Mesendoderm (in vitro differentiated cells): ENCODE results near the gene MFSD11.

Experiments used
- DNase-seq: peaks from one replicate; pipeline ENCODE4 v3.0.0; 2013
- H2AK5ac ChIP-seq: 2 replicates; pipeline ENCODE4 v1.6.1; 2013; ENCODE audit warnings: low read length, inconsistent platforms
- H2BK120ac ChIP-seq: 2 replicates; pipeline ENCODE4 v1.6.1; 2013; ENCODE audit warnings: low read depth, mild to moderate bottlenecking, low read length, moderate library complexity, mixed read lengths
- H2BK15ac ChIP-seq: replicated peaks from 2 replicates; pipeline ENCODE4 v1.6.1; 2013; ENCODE audit warnings: low read depth, mild to moderate bottlenecking, moderate library complexity
- H2BK5ac ChIP-seq: 2 replicates; pipeline ENCODE4 v1.6.1; 2013; ENCODE audit warnings: low read length, inconsistent platforms
- H3K18ac ChIP-seq: 2 replicates; pipeline ENCODE4 v1.6.1; 2013; ENCODE audit warnings: mild to moderate bottlenecking, low read length, mixed read lengths
- H3K23ac ChIP-seq: one replicate; pipeline ENCODE4 v1.6.1; 2013; ENCODE audit warnings: low read length
- H3K27ac ChIP-seq: 2 replicates; pipeline ENCODE4 v1.5.1; 2013; ENCODE audit warnings: low read depth, mild to moderate bottlenecking, inconsistent platforms, low read length, moderate library complexity
- H3K27me3 ChIP-seq: 2 replicates; pipeline ENCODE4 v1.6.1; 2013; ENCODE audit warnings: low read length, control low read depth, mild to moderate bottlenecking, inconsistent platforms; ENCODE audit not compliant: insufficient read depth, poor library complexity
- H3K36me3 ChIP-seq: 2 replicates; pipeline ENCODE4 v1.6.1; 2013; ENCODE audit warnings: low read length, inconsistent platforms; ENCODE audit not compliant: control insufficient read depth, insufficient read depth
- H3K4ac ChIP-seq: one replicate; pipeline ENCODE4 v1.6.1; 2013; ENCODE audit warnings: low read depth, mild to moderate bottlenecking, low read length, moderate library complexity
- H3K4me1 ChIP-seq: 2 replicates; pipeline ENCODE4 v1.6.1; 2013; ENCODE audit warnings: low read depth, low read length, inconsistent platforms; ENCODE audit not compliant: control insufficient read depth
- H3K4me2 ChIP-seq: 2 replicates; pipeline ENCODE4 v1.6.1; 2013; ENCODE audit warnings: low read length
- H3K4me3 ChIP-seq: 2 replicates; pipeline ENCODE4 v1.5.1; 2013; ENCODE audit warnings: mild to moderate bottlenecking, low read length
- H3K56ac ChIP-seq: one replicate; pipeline ENCODE4 v1.6.1; 2013; ENCODE audit warnings: low read length
- H3K79me1 ChIP-seq: 2 replicates; pipeline ENCODE4 v1.6.1; 2013; ENCODE audit warnings: low read length, inconsistent platforms
- H3K79me2 ChIP-seq: 2 replicates; pipeline ENCODE4 v1.6.1; 2013; ENCODE audit warnings: mild to moderate bottlenecking, low read length; ENCODE audit not compliant: control insufficient read depth, insufficient read depth
- H3K9ac ChIP-seq: 2 replicates; pipeline ENCODE4 v1.6.1; 2013; ENCODE audit warnings: low read length, inconsistent platforms
- H4K5ac ChIP-seq: one replicate; pipeline ENCODE4 v1.6.1; 2013; ENCODE audit warnings: low read length
- H4K8ac ChIP-seq: one replicate; pipeline ENCODE4 v1.6.1; 2013; ENCODE audit warnings: low read depth, mild to moderate bottlenecking, control low read depth, low read length, moderate library complexity
- WGBS: extraction: QIAGEN DNeasy Blood & Tissue Kit; methylation state at CpG from one replicate; pipeline ENCODE4 v1.1.7; 2013; ENCODE audit warnings: low lambda C conversion rate, missing lambda C conversion rate; ENCODE audit not compliant: insufficient coverage; ENCODE audit errors: extremely low coverage; 5-methylcytosine and 5-hydroxymethylcytosine counted together

Gene MFSD11

DNA sequence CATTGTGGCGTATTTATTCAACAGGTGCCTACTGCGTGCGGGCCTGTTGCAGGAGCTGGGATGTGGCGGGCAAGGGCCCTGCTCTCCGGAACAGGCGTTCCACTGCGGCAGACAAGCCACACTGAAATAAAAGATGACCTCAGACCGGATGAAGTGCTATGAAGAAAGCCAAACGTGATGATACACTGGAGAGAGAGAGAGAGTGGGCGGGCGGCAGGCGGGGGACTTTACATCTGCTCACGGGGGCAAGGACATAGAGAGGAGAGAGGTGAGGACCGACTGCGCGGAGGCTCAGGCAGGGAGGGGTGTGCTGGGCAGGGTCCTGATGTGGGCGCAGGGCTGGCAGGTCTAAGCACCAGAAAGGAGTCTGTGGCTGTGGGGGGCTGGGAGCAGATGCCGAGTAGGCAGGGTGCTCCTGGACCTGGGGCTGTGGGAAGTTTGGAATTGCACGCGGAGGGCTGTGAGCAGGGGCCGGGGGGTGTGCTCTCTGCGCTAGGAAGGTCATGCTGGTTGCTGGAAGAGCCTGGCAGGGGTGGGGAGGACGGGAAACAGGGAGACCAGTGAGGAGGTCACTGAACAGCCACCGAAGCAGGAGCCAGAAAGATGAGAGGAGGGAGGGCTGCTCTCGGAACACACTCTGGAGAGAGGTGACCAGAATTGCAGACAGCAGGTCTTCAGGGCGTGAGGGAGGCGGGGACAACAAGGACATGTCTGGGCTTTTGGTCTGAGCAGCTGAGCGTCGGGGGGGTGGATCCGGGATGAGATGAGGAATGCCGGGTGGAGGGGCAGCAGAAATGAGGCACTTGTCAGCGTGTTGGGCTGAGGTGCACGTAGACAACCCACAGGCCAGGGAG lies 37.1 kb upstream of the MFSD11 start:
- Histone ChIP-seq H3K56ac (no peak overlapping the region), H3K36me3 (no peaks in the 10 kb centered on the region), H2BK15ac (no peak overlapping the region), H2AK5ac (no peak overlapping the region), H3K4me3 (no peak overlapping the region), H3K23ac (no peak overlapping the region), H3K79me1 (no peaks in the 10 kb centered on the region), H3K18ac (no peak overlapping the region), H3K4me2 (no peak overlapping the region), H3K4ac (no peak overlapping the region), H2BK120ac (no peak overlapping the region), H3K4me1 (peaks cover 7% of the 10 kb centered on the region), H3K27ac (no peak overlapping the region), H4K5ac (no peak overlapping the region), H4K8ac (no peak overlapping the region), H3K9ac (no peak overlapping the region), H3K27me3 (no peaks in the 10 kb centered on the region), H3K79me2 (no peaks in the 10 kb centered on the region), H2BK5ac (no peak overlapping the region)
- no CpG with 5 or more reads among the region's 33 CpGs for WGBS
- DNase-seq, result peak; percentile 46

DNA sequence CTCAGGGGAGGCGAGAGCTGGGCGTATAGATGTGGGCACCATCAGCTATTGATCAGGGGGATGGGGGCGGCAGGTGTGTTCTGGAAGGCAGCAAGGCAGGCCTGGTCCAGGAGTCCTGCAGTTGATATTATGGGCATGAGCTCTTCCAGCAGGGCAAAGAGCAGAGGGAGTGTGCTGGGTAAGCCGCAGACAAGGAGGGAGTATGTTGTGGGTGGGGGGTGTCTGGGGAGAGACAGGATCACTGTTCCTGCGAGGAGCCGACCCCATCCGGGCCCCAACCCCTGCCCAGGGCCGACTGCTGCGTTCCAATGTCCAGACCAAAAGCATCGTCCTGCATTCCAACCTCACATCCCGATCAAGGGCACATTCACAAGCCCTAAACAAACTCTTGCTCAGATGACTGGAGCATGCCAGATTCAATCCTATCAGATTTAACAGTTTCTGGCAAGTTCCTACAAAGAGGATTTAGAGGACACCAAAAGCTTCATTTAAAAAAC lies 36.4 kb upstream of the MFSD11 start:
- no peak for DNase-seq
- H3K4me1 ChIP-seq, result peaks cover 7% of the 10 kb centered on the region
- no peak overlapping the region for H2BK5ac ChIP-seq
- H4K8ac ChIP-seq, result no peak overlapping the region
- no peak overlapping the region for H3K23ac ChIP-seq
- H3K79me1 ChIP-seq, result no peaks in the 10 kb centered on the region
- no CpG with 5 or more reads among the region's 11 CpGs for WGBS
- H3K36me3 ChIP-seq, result no peaks in the 10 kb centered on the region
- no peak overlapping the region for H2BK15ac ChIP-seq
- H3K27me3 ChIP-seq, result no peaks in the 10 kb centered on the region
- H2BK120ac ChIP-seq, result no peak overlapping the region
- no peaks in the 10 kb centered on the region for H3K79me2 ChIP-seq
- H3K56ac ChIP-seq, result no peak overlapping the region
- no peak overlapping the region for H3K18ac ChIP-seq
- no peak overlapping the region for H3K4me2 ChIP-seq
- H3K4me3 ChIP-seq, result no peak overlapping the region
- H3K9ac ChIP-seq, result no peak overlapping the region
- no peak overlapping the region for H4K5ac ChIP-seq
- H2AK5ac ChIP-seq, result no peak overlapping the region
- no peak overlapping the region for H3K4ac ChIP-seq
- H3K27ac ChIP-seq, result no peak overlapping the region

DNA sequence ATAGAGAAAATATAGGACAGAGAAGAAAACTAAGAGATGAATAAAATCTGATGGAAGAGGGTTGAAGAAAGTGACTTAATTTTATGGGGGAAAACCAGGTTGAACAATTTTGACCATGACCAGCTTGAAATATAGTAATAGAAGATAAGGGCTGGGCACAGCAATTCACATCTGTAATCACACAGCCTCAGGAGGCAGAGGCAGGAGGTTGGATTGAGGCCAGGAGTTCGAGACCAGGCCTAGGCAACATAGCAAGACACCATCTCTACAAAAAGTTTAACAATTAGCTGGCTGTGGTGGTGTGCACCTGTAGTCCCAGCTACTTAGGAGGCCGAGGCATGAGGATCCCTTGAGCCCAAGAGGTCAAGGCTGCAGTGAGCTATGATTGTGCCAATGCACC lies 35.8 kb upstream of the MFSD11 start:
- Histone ChIP-seq H3K4me2 (no peak overlapping the region), H2BK15ac (no peak overlapping the region), H3K79me1 (no peaks in the 10 kb centered on the region), H3K9ac (no peak overlapping the region), H4K8ac (no peak overlapping the region), H3K27ac (no peak overlapping the region), H3K79me2 (no peaks in the 10 kb centered on the region), H3K23ac (no peak overlapping the region), H3K4me1 (peaks cover 7% of the 10 kb centered on the region), H3K56ac (no peak overlapping the region), H3K18ac (no peak overlapping the region), H4K5ac (no peak overlapping the region), H2AK5ac (no peak overlapping the region), H2BK5ac (no peak overlapping the region), H3K4me3 (no peak overlapping the region), H2BK120ac (no peak overlapping the region), H3K4ac (no peak overlapping the region), H3K27me3 (no peaks in the 10 kb centered on the region), H3K36me3 (no peaks in the 10 kb centered on the region)
- WGBS, result no CpG with 5 or more reads among the region's 2 CpGs
- no peak for DNase-seq

DNA sequence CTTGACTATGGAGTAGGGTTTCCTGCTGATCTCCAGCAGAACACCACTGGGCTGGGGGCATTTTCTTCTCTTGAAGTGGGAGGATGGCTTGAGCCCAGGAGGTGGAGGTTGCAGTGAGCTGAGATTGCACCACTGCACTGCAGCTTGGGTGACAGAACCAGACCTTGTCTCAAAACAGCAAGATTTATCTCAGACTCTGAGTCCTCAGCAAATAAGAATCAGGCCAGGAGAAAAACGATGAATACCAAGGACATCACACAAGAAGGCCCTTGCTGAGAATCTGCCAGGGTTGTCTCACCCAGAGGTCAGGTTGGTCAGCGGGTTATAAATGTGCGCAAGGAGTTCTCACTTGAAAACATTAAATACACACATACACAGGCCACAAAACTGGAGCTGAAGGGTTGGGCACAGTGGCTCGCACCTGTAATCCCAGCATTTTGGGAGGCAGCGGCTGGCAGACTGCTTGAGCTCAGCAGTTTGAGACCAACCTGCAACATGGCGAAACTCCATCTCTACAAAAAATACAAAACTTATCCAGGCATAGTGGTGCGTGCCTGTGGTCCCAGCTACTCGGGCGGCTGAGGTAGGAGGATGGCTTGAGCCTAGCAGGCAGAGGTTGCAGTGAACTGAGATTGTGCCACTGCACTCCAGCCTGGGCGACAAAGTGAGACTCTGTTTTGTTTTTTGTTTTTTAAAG lies 34.8 kb upstream of the MFSD11 start:
- DNase-seq, result no peak
- Histone ChIP-seq H3K56ac (no peak overlapping the region), H2BK5ac (no peak overlapping the region), H4K8ac (no peak overlapping the region), H3K4ac (no peak overlapping the region), H3K18ac (no peak overlapping the region), H3K9ac (no peak overlapping the region), H3K27me3 (no peaks in the 10 kb centered on the region), H2AK5ac (no peak overlapping the region), H3K4me1 (peaks cover 2% of the 10 kb centered on the region), H3K27ac (no peak overlapping the region), H2BK15ac (no peak overlapping the region), H3K4me3 (no peak overlapping the region), H4K5ac (no peak overlapping the region), H3K36me3 (no peaks in the 10 kb centered on the region), H3K79me2 (no peaks in the 10 kb centered on the region), H3K23ac (no peak overlapping the region), H3K79me1 (no peaks in the 10 kb centered on the region), H3K4me2 (no peak overlapping the region), H2BK120ac (no peak overlapping the region)
- no CpG with 5 or more reads among the region's 10 CpGs for WGBS

DNA sequence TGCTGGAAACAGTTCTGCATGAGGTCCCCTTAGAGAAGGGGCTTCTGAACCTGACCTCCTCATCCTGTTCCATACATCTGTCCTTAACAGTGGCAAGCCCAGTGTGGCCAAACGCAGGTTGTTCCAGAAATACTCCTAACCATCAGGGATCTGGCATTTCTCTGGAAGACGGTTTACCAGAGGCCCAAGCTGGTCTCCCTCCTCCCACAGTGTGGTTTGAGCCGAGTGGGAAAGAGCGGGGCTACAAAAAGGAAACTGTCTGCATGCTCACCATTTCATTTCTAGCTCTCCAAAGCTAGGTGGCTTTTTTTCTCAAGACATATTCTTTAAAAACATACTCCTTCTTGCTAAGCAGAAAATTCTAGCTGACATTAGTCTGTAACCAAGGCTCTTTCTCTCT lies 33.1 kb upstream of the MFSD11 start:
- H3K23ac ChIP-seq, result no peak overlapping the region
- no peak overlapping the region for H2BK5ac ChIP-seq
- no peak overlapping the region for H4K8ac ChIP-seq
- no peak overlapping the region for H3K4ac ChIP-seq
- DNase-seq, result no peak
- H4K5ac ChIP-seq, result no peak overlapping the region
- no peaks in the 10 kb centered on the region for H3K79me1 ChIP-seq
- no peak overlapping the region for H2BK15ac ChIP-seq
- H3K4me2 ChIP-seq, result no peak overlapping the region
- H3K9ac ChIP-seq, result no peak overlapping the region
- H3K4me3 ChIP-seq, result no peak overlapping the region
- no peak overlapping the region for H3K27ac ChIP-seq
- H2BK120ac ChIP-seq, result no peak overlapping the region
- no peak overlapping the region for H3K18ac ChIP-seq
- H2AK5ac ChIP-seq, result no peak overlapping the region
- peaks cover 3% of the 10 kb centered on the region for H3K27me3 ChIP-seq
- no peak overlapping the region for H3K56ac ChIP-seq
- H3K79me2 ChIP-seq, result no peaks in the 10 kb centered on the region
- H3K36me3 ChIP-seq, result no peaks in the 10 kb centered on the region
- WGBS, result no CpG with 5 or more reads among the region's 4 CpGs
- H3K4me1 ChIP-seq, result peaks cover 10% of the 10 kb centered on the region
